ENCODE results near the gene ABCC5.
A peak's percentile ranks its signal among the peaks of the same experiment; 100 is the strongest.

ABCC5 gene

GRCh38 chr3:183895774-183896173 lies 121.9 kb downstream of the ABCC5 start:
- TF ChIP-seq CTCF (IDR thresholded peaks at IDR 0.05; ENCODE audit: low read depth, low read length) (no peak), MYC (IDR thresholded peaks at IDR 0.05; ENCODE audit: low read depth, low read length) (no peak), POLR2A (IDR thresholded peaks at IDR 0.05; ENCODE audit: extremely low read depth, insufficient read length) (no peak), MAX (IDR thresholded peaks at IDR 0.05; ENCODE audit: low read depth, low read length) (no peak)
- no peak for DNase-seq (ENCODE audit: low read depth)
- H3K4me3 ChIP-seq (ENCODE audit: low read depth, low read length), result no peak overlapping the region

- H3K4me3 ChIP-seq (ENCODE audit: low read depth, low read length), result no peak overlapping the region
- DNase-seq (ENCODE audit: low read depth), result peak; percentile 57
- TF ChIP-seq MYC (IDR thresholded peaks at IDR 0.05; ENCODE audit: low read depth, low read length) (no peak), MAX (IDR thresholded peaks at IDR 0.05; ENCODE audit: low read depth, low read length) (peak; percentile 4; the same call in 1 of the 2 replicates), CTCF (IDR thresholded peaks at IDR 0.05; ENCODE audit: low read depth, low read length) (peak; percentile 87), POLR2A (IDR thresholded peaks at IDR 0.05; ENCODE audit: extremely low read depth, insufficient read length) (no peak)
Observed at GRCh38 chr3:183895296-183895695, 122.4 kb downstream of the ABCC5 start.

- TF ChIP-seq MYC (IDR thresholded peaks at IDR 0.05; ENCODE audit: low read depth, low read length) (no peak), MAX (IDR thresholded peaks at IDR 0.05; ENCODE audit: low read depth, low read length) (no peak), POLR2A (IDR thresholded peaks at IDR 0.05; ENCODE audit: extremely low read depth, insufficient read length) (no peak), CTCF (IDR thresholded peaks at IDR 0.05; ENCODE audit: low read depth, low read length) (no peak)
- no peak for DNase-seq (ENCODE audit: low read depth)
- no peak overlapping the region for H3K4me3 ChIP-seq (ENCODE audit: low read depth, low read length)
Observed at GRCh38 chr3:183892610-183893214, 125.0 kb downstream of the ABCC5 start.

- no peak for DNase-seq (ENCODE audit: low read depth)
- no peak overlapping the region for H3K4me3 ChIP-seq (ENCODE audit: low read depth, low read length)
- TF ChIP-seq CTCF (IDR thresholded peaks at IDR 0.05; ENCODE audit: low read depth, low read length), result no peak
- TF ChIP-seq MAX (IDR thresholded peaks at IDR 0.05; ENCODE audit: low read depth, low read length), result no peak
- TF ChIP-seq POLR2A (IDR thresholded peaks at IDR 0.05; ENCODE audit: extremely low read depth, insufficient read length), result no peak
- no peak for TF ChIP-seq MYC (IDR thresholded peaks at IDR 0.05; ENCODE audit: low read depth, low read length)
Observed at GRCh38 chr3:183885766-183886165, 131.9 kb downstream of the ABCC5 start.

GRCh38 chr3:183884427-183885296 lies 133.0 kb downstream of the ABCC5 start, which contains the start of gene PARL:
Gene PARL, minus strand, starts transcription at chr3:183884880. Its CDS starts 34 bp downstream, at chr3:183884846.
- peak; percentile 71 for TF ChIP-seq POLR2A (IDR thresholded peaks at IDR 0.05; ENCODE audit: extremely low read depth, insufficient read length)
- peak; percentile 82 for TF ChIP-seq MAX (IDR thresholded peaks at IDR 0.05; ENCODE audit: low read depth, low read length)
- peak; percentile 92 for TF ChIP-seq MYC (IDR thresholded peaks at IDR 0.05; ENCODE audit: low read depth, low read length)
- peak; percentile 84 for TF ChIP-seq CTCF (IDR thresholded peaks at IDR 0.05; ENCODE audit: low read depth, low read length)
- peak within 1 kb of the TSS; percentile 92 for H3K4me3 ChIP-seq (ENCODE audit: low read depth, low read length)
- DNase-seq (ENCODE audit: low read depth), result peak; percentile 95

Data from NB4 (cell line).